Endothelial cell of hepatic sinusoid (primary cell): ENCODE data around the gene RXFP1.
"Not testable (repeated sequence)": the region's sequence is repeated elsewhere in the genome, so short reads cannot be mapped to it uniquely, and the experiment has no call there.

Experiments
- in situ Hi-C: cut with HindIII; loops from 2 replicates; pipeline ENCODE4 v1.10.0; 2017; ENCODE audit warnings: low sequenced_read_pairs

The RXFP1 gene

DNA sequence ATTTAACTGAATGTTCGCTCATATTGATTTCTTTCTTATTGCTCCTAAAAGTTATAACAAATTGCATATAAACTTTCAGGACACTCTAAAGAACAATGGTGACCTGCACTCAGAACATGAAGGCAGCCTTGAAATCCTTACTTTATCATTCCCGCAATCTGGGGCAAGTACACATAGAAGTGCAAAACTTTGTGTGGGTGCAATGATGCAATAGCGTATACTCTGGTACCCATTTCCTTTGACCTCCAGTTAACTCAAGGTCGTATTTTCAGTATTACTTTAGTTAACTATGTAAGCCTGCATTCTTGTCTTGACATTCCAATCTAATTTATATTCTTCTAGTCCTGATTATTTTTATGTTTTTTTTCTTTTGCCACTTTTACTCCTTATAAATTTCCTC, 85.3 kb downstream of the RXFP1 start:
- in situ Hi-C loops = loop anchor here (5.0 kb wide), 1 partner anchor 45 kb away; no protein-coding TSS in a partner anchor

DNA sequence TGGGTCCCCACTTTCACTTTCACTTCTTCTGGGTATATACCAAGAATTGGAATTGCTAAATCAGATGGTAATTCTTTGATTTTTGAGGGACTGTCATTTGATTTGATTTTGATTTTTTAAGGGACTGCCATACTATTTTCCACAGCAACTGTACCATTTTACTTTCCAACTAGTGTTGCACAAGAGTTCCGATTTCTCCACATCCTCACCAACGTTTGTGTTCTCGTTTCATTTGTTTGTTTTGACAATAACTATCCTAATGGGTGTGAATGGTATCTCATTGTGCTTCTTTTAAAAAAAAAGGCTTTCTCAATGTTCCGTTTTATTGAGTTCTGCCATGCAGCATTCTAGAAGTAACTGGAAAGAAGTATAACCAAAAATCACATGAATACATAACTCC, 87.4 kb downstream of the RXFP1 start:
- in situ Hi-C loops = loop anchor here (5.0 kb wide), 1 partner anchor 47 kb away; no protein-coding TSS in a partner anchor

DNA sequence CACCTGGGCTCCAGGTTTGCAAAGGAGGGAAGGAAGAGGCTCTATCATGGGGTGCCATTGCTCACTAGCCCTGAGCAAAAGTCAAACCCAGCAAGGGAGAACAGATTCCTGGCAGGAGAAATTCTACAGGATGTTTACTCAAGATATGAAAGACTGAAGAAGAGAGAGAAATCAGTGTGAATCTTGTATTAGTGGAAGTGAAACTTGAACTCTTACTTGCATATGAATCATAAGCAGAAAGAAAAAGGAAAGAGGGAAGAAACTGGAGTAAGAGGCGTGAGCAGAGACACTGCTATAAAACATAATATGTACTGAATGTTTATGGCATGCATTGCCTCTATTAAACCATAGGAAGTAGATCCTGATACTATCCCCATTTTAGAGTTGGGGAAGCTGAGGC, 89.1 kb downstream of the RXFP1 start:
- in situ Hi-C loops = no loop called here

DNA sequence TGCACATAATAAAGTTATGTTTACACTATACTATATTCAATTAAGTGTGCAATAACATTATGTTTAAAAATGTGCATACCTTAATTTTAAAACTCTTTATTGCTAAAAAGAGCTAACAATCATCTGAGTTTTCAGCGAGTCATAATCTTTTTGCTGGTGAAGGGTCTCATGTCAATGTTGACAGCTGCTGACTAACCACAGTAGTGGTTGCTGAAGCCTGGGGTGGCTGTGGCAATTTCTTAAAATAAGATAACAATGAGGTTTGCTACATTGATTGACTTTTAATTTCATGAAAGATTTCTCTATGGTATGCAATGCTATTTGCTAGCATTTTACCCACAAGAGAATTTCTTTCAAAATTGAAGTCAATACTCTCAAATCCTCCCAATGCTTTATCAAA, 91.4 kb downstream of the RXFP1 start:
- in situ Hi-C loops = no loop called here

DNA sequence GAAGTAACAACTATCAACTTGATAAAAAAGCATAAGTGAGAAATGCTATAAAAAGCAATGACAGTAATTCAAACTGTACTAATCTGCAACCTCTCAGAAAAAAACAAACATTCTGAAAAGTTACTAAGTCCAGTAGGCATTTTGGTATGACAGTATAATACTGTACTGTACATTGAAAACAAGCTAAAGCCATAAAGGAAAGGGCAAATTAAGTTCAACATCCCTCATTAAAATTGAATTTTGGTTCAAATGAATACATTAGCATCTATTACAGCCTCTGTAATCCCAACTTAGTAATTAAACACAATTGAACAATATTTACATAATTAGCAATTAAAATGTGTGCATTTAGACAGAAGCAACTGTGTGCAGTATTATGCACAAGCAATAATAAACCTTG, 96.3 kb downstream of the RXFP1 start:
- in situ Hi-C loops = no loop called here

GRCh38 chr4:158621729-158622128, 100.0 kb downstream of the RXFP1 start:
- in situ Hi-C loops = loop anchor here (10.0 kb wide), 1 partner anchor 367 kb away; no protein-coding TSS in a partner anchor

- in situ Hi-C loops = loop anchor here (10.0 kb wide), 1 partner anchor 367 kb away; no protein-coding TSS in a partner anchor
These were observed 100.6 kb downstream of the RXFP1 start for GRCh38 chr4:158622251-158622650.

GRCh38 chr4:158624889-158625478, 103.3 kb downstream of the RXFP1 start:
- in situ Hi-C loops = loop anchor here (10.0 kb wide), 1 partner anchor 370 kb away; no protein-coding TSS in a partner anchor

- in situ Hi-C loops = loop anchor here (10.0 kb wide), 1 partner anchor 371 kb away; no protein-coding TSS in a partner anchor
These were observed 103.9 kb downstream of the RXFP1 start for GRCh38 chr4:158625544-158625943.

GRCh38 chr4:158630893-158631292, 109.2 kb downstream of the RXFP1 start:
- in situ Hi-C loops = no loop called here

- in situ Hi-C loops = no loop called here
These were observed 114.9 kb downstream of the RXFP1 start for GRCh38 chr4:158636619-158637018.

DNA sequence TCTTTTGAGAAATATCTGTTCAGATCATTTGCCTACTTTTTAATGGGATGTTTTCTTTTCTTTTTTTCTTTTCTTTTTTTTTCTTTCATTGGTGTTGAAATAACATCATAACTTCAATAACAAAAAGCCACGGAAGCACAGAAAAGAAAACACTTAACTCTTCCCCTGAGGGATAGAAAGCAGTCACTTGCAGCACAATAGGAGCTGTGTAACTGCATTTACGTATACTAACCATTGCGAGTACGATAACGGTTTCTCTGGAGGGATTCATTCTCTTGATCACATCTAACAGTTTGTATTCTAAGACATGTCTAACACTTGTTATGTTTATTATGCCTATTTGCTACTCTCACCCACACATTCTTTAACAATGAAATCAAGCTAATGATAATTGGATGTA, 122.7 kb downstream of the RXFP1 start:
- in situ Hi-C loops = no loop called here

DNA sequence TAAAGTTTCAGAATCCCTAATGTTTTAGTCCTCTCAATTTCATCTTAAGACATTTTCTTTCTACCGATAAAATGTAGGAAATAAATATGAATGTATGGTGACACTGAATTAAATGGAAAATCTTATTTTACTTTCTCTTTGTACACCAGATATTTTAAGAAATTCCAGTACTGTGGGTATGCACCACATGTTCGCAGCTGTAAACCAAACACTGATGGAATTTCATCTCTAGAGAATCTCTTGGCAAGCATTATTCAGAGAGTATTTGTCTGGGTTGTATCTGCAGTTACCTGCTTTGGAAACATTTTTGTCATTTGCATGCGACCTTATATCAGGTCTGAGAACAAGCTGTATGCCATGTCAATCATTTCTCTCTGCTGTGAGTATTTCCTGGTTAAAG, 123.1 kb downstream of the RXFP1 start:
- in situ Hi-C loops = no loop called here

- in situ Hi-C loops = no loop called here
These were observed 127.5 kb downstream of the RXFP1 start for GRCh38 chr4:158649111-158649680.

- in situ Hi-C loops = no loop called here
These were observed 131.2 kb downstream of the RXFP1 start for GRCh38 chr4:158652920-158653319.

GRCh38 chr4:158656439-158656838, 134.8 kb downstream of the RXFP1 start:
- in situ Hi-C loops = no loop called here

GRCh38 chr4:158657291-158657690, 135.6 kb downstream of the RXFP1 start:
- in situ Hi-C loops = no loop called here

DNA sequence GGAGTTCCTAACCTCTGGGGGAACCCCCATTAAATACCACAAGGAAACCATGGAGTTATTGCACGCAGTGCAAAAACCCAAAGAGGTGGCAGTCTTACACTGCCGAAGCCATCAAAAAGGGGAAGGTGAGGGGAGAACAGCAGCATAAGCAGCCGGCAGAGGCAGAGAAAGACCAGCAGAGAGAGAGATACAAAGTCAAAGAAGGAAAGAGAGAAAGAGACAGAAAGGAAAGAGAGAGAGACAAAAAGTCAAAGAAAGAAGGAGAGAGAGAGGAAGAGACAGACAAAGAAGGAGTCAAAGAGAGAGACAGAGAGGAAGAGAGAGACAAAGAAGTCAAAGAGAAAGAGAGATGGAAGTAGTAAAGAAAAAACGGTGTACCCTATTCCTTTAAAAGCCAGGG, 141.6 kb downstream of the RXFP1 start:
- in situ Hi-C loops = not testable (repeated sequence)

DNA sequence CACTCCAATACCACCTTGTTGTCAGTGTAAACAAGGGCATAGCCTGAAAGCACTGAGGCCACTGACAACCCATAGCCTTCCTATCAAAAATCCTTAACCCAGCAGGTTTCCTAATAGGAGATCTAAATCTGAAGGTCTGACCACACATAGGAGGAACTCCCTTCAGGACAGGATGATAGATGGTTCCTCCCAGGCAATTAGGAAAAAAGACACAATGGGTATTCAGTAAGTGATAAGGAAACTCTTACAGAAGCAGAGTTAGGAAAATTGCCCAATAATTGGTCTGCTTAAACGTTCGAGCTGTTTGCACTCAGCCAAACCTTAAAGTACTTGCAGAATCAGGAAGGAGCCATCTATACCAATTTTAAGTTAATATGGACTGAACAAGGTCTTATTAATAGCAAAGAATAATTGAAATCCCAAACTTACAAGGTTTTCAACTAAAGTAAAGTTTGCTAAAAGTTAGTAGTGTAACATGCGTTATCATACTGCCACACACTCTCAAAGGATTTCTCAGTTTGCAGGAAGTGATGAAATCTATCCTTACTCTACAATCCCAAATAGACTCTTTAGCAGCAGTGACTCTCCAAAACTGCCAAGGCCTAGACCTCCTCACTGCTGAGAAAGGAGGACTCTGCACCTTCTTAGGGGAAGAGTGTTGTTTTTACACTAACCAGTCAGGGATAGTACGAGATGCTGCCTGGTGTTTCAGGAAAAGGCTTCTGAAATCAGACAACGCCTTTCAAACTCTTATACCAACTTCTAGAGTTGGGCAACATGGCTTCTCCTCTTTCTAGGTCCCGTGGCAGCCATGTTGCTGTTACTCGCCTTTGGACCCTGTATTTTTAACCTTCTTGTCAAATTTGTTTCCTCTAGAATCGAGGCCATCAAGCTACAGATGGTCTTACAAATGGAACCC, 142.3 kb downstream of the RXFP1 start:
- in situ Hi-C loops = not testable (repeated sequence)

- in situ Hi-C loops = no loop called here
These were observed 143.1 kb downstream of the RXFP1 start for GRCh38 chr4:158664806-158665205.

DNA sequence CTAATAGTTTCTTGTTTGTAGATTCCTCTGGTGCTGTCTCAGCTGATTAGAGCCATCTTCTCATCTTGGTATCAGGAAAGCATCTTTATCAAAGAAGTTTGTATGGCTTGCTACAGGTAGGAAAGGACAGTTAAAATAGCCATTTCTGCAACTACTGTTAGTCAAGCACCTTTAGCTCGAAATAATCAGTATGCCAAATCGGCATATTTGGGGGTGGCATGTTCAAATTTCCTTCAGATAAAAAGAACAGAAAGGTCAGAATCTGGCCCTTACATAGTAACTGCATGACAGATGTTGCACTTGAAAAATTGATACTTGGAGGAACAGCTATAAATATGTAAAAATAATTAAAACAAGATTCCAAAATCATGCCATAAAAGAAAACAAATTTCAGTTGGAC, 145.2 kb downstream of the RXFP1 start:
- in situ Hi-C loops = no loop called here
